Smooth muscle cell of the pulmonary artery (primary cell): ENCODE results near the gene HSD11B1L. TPM values are rescaled to one million over a fixed set of nuclear protein-coding genes. Genes with fewer than 3 reads are reported as not detected.

Experiments used
- total RNA-seq: library from RNA; depleted of rRNA; stranded (reverse); fragments of >200 nt; gene quantifications from 2 replicates; pipeline ENCODE4 v1.2.3, GENCODE V29; 2014

The HSD11B1L gene, protein sequence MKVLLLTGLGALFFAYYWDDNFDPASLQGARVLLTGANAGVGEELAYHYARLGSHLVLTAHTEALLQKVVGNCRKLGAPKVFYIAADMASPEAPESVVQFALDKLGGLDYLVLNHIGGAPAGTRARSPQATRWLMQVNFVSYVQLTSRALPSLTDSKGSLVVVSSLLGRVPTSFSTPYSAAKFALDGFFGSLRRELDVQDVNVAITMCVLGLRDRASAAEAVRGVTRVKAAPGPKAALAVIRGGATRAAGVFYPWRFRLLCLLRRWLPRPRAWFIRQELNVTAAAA
- total RNA-seq = 16.0 and 18.8 TPM in 2 replicates

DNA sequence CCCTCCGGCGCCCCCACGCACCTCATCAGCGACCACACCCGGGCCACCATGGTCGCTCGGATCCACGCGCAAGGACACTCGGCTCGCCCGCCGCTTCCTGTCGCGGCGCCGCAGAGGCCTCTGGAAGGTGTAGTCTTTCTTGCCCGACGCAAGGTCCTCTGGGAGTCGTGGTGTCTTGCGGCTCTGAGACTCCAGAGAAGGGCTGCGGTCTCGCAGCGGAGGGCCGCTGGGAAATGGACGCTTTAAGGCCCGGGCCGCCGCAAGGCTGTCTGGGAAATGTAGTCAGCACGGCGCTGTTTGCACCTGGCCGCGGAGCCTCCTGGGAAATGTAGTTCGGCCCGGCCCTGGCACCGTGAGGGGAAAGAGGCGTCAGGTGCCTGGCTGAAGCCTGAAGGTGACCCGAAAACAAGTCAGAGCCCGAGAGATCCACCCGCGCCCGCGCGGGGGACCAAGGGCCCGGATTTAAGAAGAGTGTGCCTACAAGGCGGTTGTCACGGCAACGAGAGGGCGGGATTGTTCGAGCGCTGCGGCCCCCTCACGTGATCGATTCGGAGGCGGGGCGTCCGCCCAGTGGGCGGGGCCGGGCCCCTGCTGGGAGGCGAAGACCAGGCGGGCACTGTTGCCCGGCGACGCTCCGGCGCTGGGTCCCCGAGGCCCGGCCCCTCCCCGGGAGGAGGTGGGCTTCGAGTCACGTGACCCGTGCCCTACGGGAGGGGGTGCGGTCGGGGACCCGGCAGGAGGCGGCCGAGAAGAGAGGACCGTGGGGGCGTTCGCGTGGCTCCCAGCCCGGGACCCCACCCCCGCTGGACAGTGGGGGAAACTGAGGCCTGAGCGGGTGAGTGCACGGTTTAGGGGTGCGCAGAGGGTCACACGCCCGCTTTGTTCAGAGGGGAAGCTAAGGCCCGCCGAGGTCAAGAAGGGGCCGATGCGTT, at the start of gene HSD11B1L, which contains the start of gene MICOS13:
TSS of gene HSD11B1L (plus strand) at position 591 of the 932 bp plus-strand sequence. CDS start 3,806 bp downstream, outside the sequence.
TSS of gene MICOS13 (minus strand) at position 80 of the 932 bp plus-strand sequence. CDS start at position 50, 30 bp downstream.

DNA sequence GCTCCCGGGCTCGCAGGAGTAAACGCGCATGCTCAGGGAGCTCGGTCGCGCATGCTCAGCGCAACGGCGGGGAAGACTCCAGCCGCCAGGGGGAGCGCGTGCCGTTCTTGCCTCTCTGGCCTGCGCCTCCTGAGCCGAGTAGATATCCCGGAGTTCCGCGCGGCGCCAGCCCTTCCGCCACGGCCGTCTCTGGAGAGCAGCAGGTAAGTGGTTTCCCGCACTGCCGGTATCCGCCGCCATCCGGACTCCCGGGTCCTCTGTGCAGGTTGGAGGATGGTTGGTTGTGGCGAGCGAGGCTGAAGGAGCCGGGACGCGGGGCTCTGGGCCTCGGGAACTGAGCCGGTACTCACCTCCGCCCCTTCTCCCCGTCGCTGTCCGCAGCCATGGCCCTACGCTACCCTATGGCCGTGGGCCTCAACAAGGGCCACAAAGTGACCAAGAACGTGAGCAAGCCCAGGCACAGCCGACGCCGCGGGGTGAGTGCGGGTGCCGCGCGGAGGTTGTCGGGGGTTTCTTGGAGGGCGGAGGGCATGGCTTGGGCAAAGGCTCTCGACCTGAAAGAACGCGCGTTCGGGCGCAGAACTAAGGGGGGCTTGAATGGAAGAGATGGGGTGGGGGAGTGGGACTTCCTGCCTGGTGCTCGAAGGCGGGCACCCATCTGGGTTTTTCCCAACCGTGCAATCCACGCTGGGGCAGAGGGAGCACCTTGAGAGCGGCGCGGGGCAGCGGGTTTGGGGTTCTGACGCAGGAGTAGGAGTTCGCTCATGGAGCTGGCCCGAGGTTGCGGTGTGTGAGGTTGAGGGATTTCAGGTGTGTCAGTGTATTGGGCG, 9.5 kb downstream of the HSD11B1L start, which contains the start of gene RPL36:
TSS of gene RPL36 (plus strand) at position 171 of the 830 bp plus-strand sequence. CDS start at position 384, 213 bp downstream.

DNA sequence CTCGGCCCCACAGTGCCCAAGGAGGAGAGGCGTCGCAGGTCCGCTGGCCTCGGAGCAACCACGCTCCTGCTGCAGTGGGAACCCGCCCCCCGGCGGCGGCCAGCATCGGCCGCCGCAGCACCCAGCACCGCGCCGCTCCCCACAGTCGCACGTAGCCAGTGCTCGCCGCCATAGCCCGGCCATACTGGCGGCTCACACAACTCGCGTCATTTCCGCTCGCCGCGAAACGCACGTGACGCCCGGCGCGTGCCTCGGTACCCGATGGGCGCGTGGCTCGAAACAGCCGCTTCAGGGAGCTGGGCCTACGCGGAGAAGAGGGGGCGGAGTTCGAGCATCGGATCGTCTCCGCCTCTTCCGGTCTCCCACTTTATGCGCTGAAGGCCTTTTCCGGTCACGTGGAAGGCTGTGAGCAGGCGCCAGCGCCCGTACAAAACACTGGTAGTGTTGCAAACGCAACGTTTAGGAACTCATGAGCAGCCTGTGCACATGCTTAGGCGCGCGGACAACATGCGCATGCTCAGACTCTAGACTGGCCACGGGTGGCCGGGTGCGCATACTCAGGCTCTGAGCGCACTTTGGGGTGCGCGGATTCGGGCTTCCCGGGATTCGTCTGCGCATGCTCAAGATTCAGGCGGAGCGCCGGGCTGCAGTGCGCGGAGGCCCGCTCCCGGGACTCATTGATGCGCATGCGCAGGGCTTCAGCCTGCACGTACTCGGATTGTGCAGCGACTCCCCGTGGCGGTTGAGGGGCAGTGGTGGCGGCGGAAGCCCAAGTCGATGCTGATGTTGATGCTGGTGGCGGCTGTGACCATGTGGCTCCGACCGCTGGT, 39.3 kb downstream of the HSD11B1L start, which contains the start of the genes CATSPERD and LONP1:
TSS of gene CATSPERD (plus strand) at position 677 of the 830 bp plus-strand sequence. CDS start at position 778, 101 bp downstream.
TSS of gene LONP1 (minus strand) at position 186 of the 830 bp plus-strand sequence. CDS start at position 172, 14 bp downstream.

Other genes starting within 250 kb of the HSD11B1L start
- not detected in 2 replicates for gene ZNRF4, start 225.6 kb upstream of the HSD11B1L start, total RNA-seq
- gene TINCR, start 113.1 kb upstream of the HSD11B1L start, total RNA-seq = 0.13 and 0.66 TPM in 2 replicates
- gene SAFB2, start 58.3 kb upstream of the HSD11B1L start, total RNA-seq = 30.6 and 41.2 TPM in 2 replicates
- 44.4 and 53.4 TPM in 2 replicates for gene SAFB, start 57.9 kb upstream of the HSD11B1L start, total RNA-seq
- gene MICOS13, start 511 bp upstream of the HSD11B1L start, total RNA-seq = 23.5 and 33.7 TPM in 2 replicates
- 299 and 374 TPM in 2 replicates for gene RPL36, start 9.3 kb downstream of the HSD11B1L start, total RNA-seq
- 124 and 181 TPM in 2 replicates for gene LONP1, start 39.1 kb downstream of the HSD11B1L start, total RNA-seq
- not detected in 2 replicates for gene CATSPERD, start 39.6 kb downstream of the HSD11B1L start, total RNA-seq
- gene PRR22, start 103.7 kb downstream of the HSD11B1L start, total RNA-seq = 0.13 and 0.33 TPM in 2 replicates
- 16.9 and 28.1 TPM in 2 replicates for gene DUS3L, start 110.1 kb downstream of the HSD11B1L start, total RNA-seq
- 0.07 TPM in 1 of 2 replicates, not detected in the other for gene NRTN, start 124.0 kb downstream of the HSD11B1L start, total RNA-seq
- gene FUT6, start 158.7 kb downstream of the HSD11B1L start, total RNA-seq = not detected in 2 replicates
- gene FUT3, start 170.4 kb downstream of the HSD11B1L start, total RNA-seq = not detected in 2 replicates
- 0.07 TPM in 1 of 2 replicates, not detected in the other for gene FUT5, start 189.5 kb downstream of the HSD11B1L start, total RNA-seq
- 116 and 128 TPM in 2 replicates for gene NDUFA11, start 222.8 kb downstream of the HSD11B1L start, total RNA-seq
- 5.0 and 5.9 TPM in 2 replicates for gene VMAC, start 223.8 kb downstream of the HSD11B1L start, total RNA-seq
- 3.7 and 4.1 TPM in 2 replicates for gene CAPS, start 233.2 kb downstream of the HSD11B1L start, total RNA-seq